Immature natural killer cell (primary cell): ENCODE measurements around the gene CLDN3. TPM values are rescaled to one million over a fixed set of nuclear protein-coding genes. Genes with fewer than 3 reads are reported as not detected.
"Not testable (repeated sequence)": the region's sequence is repeated elsewhere in the genome, so short reads cannot be mapped to it uniquely, and the experiment has no call there.

Experiments
- DNase-seq, 3 donors: peaks; one replicate each; pipeline ENCODE4 v3.0.0; 2022; ENCODE audit warnings: mixed read lengths in 1 of 3
- H3K27ac Mint-ChIP-seq, 6 donors: one replicate each; pipeline ENCODE4 v1.8.0; 2020; ENCODE audit warnings: mixed read lengths in 6 of 6, mild to moderate bottlenecking in 5 of 6, inconsistent platforms in 4 of 6, moderate library complexity in 3 of 6
- H3K27me3 Mint-ChIP-seq, 3 donors: one replicate each; pipeline ENCODE4 v1.8.0; 2020 to 2021; ENCODE audit warnings: low read depth in 3 of 3, mild to moderate bottlenecking in 3 of 3, mixed read lengths in 3 of 3, moderate library complexity in 3 of 3, inconsistent platforms in 1 of 3
- H3K36me3 Mint-ChIP-seq, 3 donors: one replicate each; pipeline ENCODE4 v1.8.0; 2020; ENCODE audit warnings: mixed read lengths in 3 of 3, inconsistent platforms in 2 of 3, mild to moderate bottlenecking in 2 of 3
- H3K4me1 Mint-ChIP-seq, 2 donors: one replicate each; pipeline ENCODE4 v1.8.0; 2020; ENCODE audit warnings: inconsistent platforms in 2 of 2, mild to moderate bottlenecking in 2 of 2, mixed read lengths in 2 of 2, moderate library complexity in 1 of 2
- H3K4me3 Mint-ChIP-seq, 5 donors: one replicate each; pipeline ENCODE4 v1.8.0; 2020; ENCODE audit warnings: mild to moderate bottlenecking in 5 of 5, mixed read lengths in 5 of 5, inconsistent platforms in 3 of 5, moderate library complexity in 3 of 5
- H3K9me3 Mint-ChIP-seq, 6 donors: one replicate each; pipeline ENCODE4 v1.8.0; 2020; ENCODE audit warnings: mild to moderate bottlenecking in 6 of 6, mixed read lengths in 6 of 6, inconsistent platforms in 4 of 6, moderate library complexity in 3 of 6
- polyA plus RNA-seq, 3 donors: library from polyadenylated mRNA; unstranded; fragments of 300-500 nt; fragmentation: Illumina TruSeq; gene quantifications; one replicate each; pipeline ENCODE4 v1.2.3, GENCODE V29; 2021

The CLDN3 gene
- polyA plus RNA-seq, 3 donors from 2014 or later = not detected

- H3K4me1 Mint-ChIP-seq, H3K36me3 Mint-ChIP-seq, H3K9me3 Mint-ChIP-seq, H3K27me3 Mint-ChIP-seq, H3K4me3 Mint-ChIP-seq, H3K27ac Mint-ChIP-seq, DNase-seq: not testable (repeated sequence)
Measured at GRCh38 chr7:73791170-73791690, 21.2 kb upstream of the CLDN3 start.

- Mint-ChIP-seq H3K9me3 (no peaks in the 10 kb centered on the region), H3K27ac (no peak overlapping the region), H3K36me3 (no peaks in the 10 kb centered on the region), H3K4me1 (no peaks in the 10 kb centered on the region), H3K27me3 (peaks cover 0 to 4% (median 3%) of the 10 kb centered on the region in 3 donors), H3K4me3 (no peak overlapping the region)
- no peak for DNase-seq
Measured at GRCh38 chr7:73789051-73789450, 19.0 kb upstream of the CLDN3 start.

GRCh38 chr7:73787786-73788048 is 17.6 kb upstream of the CLDN3 start:
- not testable (repeated sequence) for H3K9me3 Mint-ChIP-seq, H3K4me1 Mint-ChIP-seq, DNase-seq, H3K27me3 Mint-ChIP-seq, H3K4me3 Mint-ChIP-seq, H3K36me3 Mint-ChIP-seq, H3K27ac Mint-ChIP-seq

GRCh38 chr7:73786588-73786987 is 16.5 kb upstream of the CLDN3 start:
- H3K9me3 Mint-ChIP-seq = no peaks in the 10 kb centered on the region
- H3K36me3 Mint-ChIP-seq = no peaks in the 10 kb centered on the region
- H3K27ac Mint-ChIP-seq = no peak overlapping the region
- peaks cover 0 to 4% (median 0%) of the 10 kb centered on the region in 3 donors for H3K27me3 Mint-ChIP-seq
- H3K4me1 Mint-ChIP-seq = no peaks in the 10 kb centered on the region
- no peak overlapping the region for H3K4me3 Mint-ChIP-seq
- DNase-seq = no peak

GRCh38 chr7:73779517-73779916 is 9.4 kb upstream of the CLDN3 start:
- DNase-seq = no peak
- Mint-ChIP-seq H3K4me1 (no peaks in the 10 kb centered on the region), H3K36me3 (no peaks in the 10 kb centered on the region), H3K27ac (no peak overlapping the region), H3K9me3 (no peaks in the 10 kb centered on the region), H3K27me3 (peaks cover 0 to 2% (median 2%) of the 10 kb centered on the region in 3 donors), H3K4me3 (no peak overlapping the region)

- no peak overlapping the region for H3K4me3 Mint-ChIP-seq
Measured at GRCh38 chr7:73778801-73779389, 8.8 kb upstream of the CLDN3 start.

GRCh38 chr7:73774923-73775322 is 4.9 kb upstream of the CLDN3 start:
- Mint-ChIP-seq H3K27me3 (peaks cover 4 to 10% (median 4%) of the 10 kb centered on the region in 3 donors), H3K27ac (no peak overlapping the region), H3K9me3 (no peaks in the 10 kb centered on the region), H3K4me1 (no peaks in the 10 kb centered on the region), H3K36me3 (no peaks in the 10 kb centered on the region), H3K4me3 (no peak overlapping the region)
- DNase-seq = no peak

More at GRCh38 chr7:73778801-73779389, 8.8 kb upstream of the CLDN3 start:
- Mint-ChIP-seq H3K27ac (no peak overlapping the region), H3K27me3 (peaks cover 0 to 2% (median 2%) of the 10 kb centered on the region in 3 donors), H3K36me3 (no peaks in the 10 kb centered on the region), H3K4me1 (no peaks in the 10 kb centered on the region), H3K9me3 (no peaks in the 10 kb centered on the region)
- no peak for DNase-seq

- no peaks in the 10 kb centered on the region for H3K4me1 Mint-ChIP-seq
- H3K27me3 Mint-ChIP-seq = peaks cover 4 to 10% (median 4%) of the 10 kb centered on the region in 3 donors
- no peaks in the 10 kb centered on the region for H3K36me3 Mint-ChIP-seq
- H3K9me3 Mint-ChIP-seq = no peaks in the 10 kb centered on the region
- H3K27ac Mint-ChIP-seq = no peak overlapping the region
- no peak overlapping the region for H3K4me3 Mint-ChIP-seq
- DNase-seq = no peak
Measured at GRCh38 chr7:73773700-73774517, 3.8 kb upstream of the CLDN3 start.

GRCh38 chr7:73770860-73771670 is 995 bp upstream of the CLDN3 start:
- Mint-ChIP-seq H3K4me1 (no peaks in the 10 kb centered on the region), H3K27ac (no peak overlapping the region), H3K4me3 (peak overlapping the region in 2 of 5 donors; percentile 25 to 50), H3K9me3 (no peaks in the 10 kb centered on the region), H3K36me3 (no peaks in the 10 kb centered on the region), H3K27me3 (peaks cover 4 to 17% (median 10%) of the 10 kb centered on the region in 3 donors)
- DNase-seq = no peak

- H3K9me3 Mint-ChIP-seq = no peaks in the 10 kb centered on the region
- H3K4me1 Mint-ChIP-seq = no peaks in the 10 kb centered on the region
- H3K27ac Mint-ChIP-seq = no peak overlapping the region
- peaks cover 4 to 17% (median 10%) of the 10 kb centered on the region in 3 donors for H3K27me3 Mint-ChIP-seq
- no peak for DNase-seq
- no peak overlapping the region for H3K4me3 Mint-ChIP-seq
- no peaks in the 10 kb centered on the region for H3K36me3 Mint-ChIP-seq
Measured at GRCh38 chr7:73769481-73770001, 529 bp downstream of the CLDN3 start.

- Mint-ChIP-seq H3K27me3 (peaks cover 4 to 17% (median 10%) of the 10 kb centered on the region in 3 donors), H3K4me1 (no peaks in the 10 kb centered on the region), H3K36me3 (no peaks in the 10 kb centered on the region), H3K4me3 (no peak overlapping the region), H3K27ac (no peak overlapping the region), H3K9me3 (no peaks in the 10 kb centered on the region)
- DNase-seq = no peak
Measured at GRCh38 chr7:73768641-73769480, 1.2 kb downstream of the CLDN3 start.

- no peaks in the 10 kb centered on the region for H3K36me3 Mint-ChIP-seq
- H3K9me3 Mint-ChIP-seq = no peaks in the 10 kb centered on the region
- peaks cover 2 to 12% (median 10%) of the 10 kb centered on the region in 3 donors for H3K27me3 Mint-ChIP-seq
- H3K4me3 Mint-ChIP-seq = no peak overlapping the region
- no peak for DNase-seq
- no peaks in the 10 kb centered on the region for H3K4me1 Mint-ChIP-seq
- H3K27ac Mint-ChIP-seq = no peak overlapping the region
Measured at GRCh38 chr7:73766556-73767229, 3.4 kb downstream of the CLDN3 start.

GRCh38 chr7:73762659-73762999 is 7.4 kb downstream of the CLDN3 start:
- H3K36me3 Mint-ChIP-seq = no peaks in the 10 kb centered on the region
- no peak overlapping the region for H3K27ac Mint-ChIP-seq
- H3K4me1 Mint-ChIP-seq = no peaks in the 10 kb centered on the region

More at GRCh38 chr7:73762659-73762999, 7.4 kb downstream of the CLDN3 start:
- Mint-ChIP-seq H3K9me3 (peaks cover 0 to under 1% (median 0%) of the 10 kb centered on the region in 6 donors), H3K27me3 (peaks cover 0 to 5% (median 5%) of the 10 kb centered on the region in 3 donors), H3K4me3 (no peak overlapping the region)
- DNase-seq = no peak
